ENCODE data around the gene TACSTD2. TPM values are rescaled to one million over a fixed set of nuclear protein-coding genes. Genes with fewer than 3 reads are reported as not detected.
"Not testable (repeated sequence)": the region's sequence is repeated elsewhere in the genome, so short reads cannot be mapped to it uniquely, and the experiment has no call there.

The TACSTD2 gene
- total RNA-seq, 1 donor from 2014 or later = 203 TPM

DNA sequence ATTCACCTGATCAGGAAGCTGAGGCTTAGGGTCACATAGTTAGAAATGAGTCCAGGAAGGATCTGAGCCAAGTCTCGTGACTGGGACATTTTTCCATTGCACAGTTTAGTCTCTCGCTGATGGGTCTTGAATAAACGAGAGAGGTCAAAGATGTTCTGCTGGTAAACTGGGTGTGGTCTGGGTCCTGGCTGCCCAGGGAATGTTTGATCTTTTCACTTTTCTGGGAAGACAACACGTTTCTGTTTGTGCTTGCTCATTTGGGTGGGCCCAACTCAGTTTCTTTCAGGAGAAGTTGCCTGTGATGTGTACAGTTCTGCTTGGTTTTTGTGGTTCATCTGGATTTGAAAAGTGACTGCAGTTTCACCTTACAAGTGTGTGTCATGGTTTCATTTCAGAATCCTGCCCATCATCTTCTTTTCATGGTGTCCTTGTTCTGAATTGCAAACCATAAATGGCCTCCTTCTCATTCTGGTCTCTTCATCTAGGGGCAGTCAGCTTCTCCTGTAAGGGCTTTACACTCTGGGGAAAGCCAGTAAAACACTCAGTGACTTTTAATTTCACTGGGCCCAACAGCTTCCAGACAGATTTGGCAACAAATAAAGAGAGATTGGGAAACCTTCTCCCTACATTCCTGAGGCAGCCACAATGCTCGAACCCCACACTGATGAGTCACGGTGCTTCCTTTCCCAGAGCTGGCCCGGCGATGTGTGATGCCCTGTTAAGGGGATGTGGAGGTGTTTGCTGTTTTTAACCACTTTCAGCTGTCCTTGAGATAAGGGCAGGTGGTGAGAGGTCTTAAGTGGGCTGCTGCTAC lies 7.2 kb upstream of the TACSTD2 start:
- TF ChIP-seq POLR2AphosphoS5 (IDR thresholded peaks at IDR 0.05; ENCODE audit: insufficient read depth in 1 of 2, low read depth in 1 of 2) (peak; percentile 28 to 71), POLR2A (IDR thresholded peaks at IDR 0.05) (no peak)
- TF ChIP-seq, protein P1, sequence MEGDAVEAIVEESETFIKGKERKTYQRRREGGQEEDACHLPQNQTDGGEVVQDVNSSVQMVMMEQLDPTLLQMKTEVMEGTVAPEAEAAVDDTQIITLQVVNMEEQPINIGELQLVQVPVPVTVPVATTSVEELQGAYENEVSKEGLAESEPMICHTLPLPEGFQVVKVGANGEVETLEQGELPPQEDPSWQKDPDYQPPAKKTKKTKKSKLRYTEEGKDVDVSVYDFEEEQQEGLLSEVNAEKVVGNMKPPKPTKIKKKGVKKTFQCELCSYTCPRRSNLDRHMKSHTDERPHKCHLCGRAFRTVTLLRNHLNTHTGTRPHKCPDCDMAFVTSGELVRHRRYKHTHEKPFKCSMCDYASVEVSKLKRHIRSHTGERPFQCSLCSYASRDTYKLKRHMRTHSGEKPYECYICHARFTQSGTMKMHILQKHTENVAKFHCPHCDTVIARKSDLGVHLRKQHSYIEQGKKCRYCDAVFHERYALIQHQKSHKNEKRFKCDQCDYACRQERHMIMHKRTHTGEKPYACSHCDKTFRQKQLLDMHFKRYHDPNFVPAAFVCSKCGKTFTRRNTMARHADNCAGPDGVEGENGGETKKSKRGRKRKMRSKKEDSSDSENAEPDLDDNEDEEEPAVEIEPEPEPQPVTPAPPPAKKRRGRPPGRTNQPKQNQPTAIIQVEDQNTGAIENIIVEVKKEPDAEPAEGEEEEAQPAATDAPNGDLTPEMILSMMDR (IDR thresholded peaks at IDR 0.05) = no peak
- Histone ChIP-seq H3K36me3 (no peaks in the 10 kb centered on the region), H3K27me3 (no peaks in the 10 kb centered on the region), H3K4me3 (no peak overlapping the region), H3K27ac (peak overlapping the region; percentile 83), H3K4me1 (peaks cover 35% of the 10 kb centered on the region), H3K9me3 (no peaks in the 10 kb centered on the region)
- DNase-seq (ENCODE audit: extremely low spot score in 2 of 2) = peak; percentile 61 to 95
- intact Hi-C loops (cut with DNase I) = no loop called here

- no peaks in the 10 kb centered on the region for H3K27me3 ChIP-seq
- intact Hi-C loops (cut with DNase I) = no loop called here
- no peaks in the 10 kb centered on the region for H3K9me3 ChIP-seq
- no peaks in the 10 kb centered on the region for H3K36me3 ChIP-seq
- no peak for DNase-seq (ENCODE audit: extremely low spot score in 2 of 2)
- TF ChIP-seq, protein P1 (IDR thresholded peaks at IDR 0.05) = no peak
- TF ChIP-seq POLR2AphosphoS5 (IDR thresholded peaks at IDR 0.05; ENCODE audit: insufficient read depth in 1 of 2, low read depth in 1 of 2) (no peak), POLR2A (IDR thresholded peaks at IDR 0.05) (no peak)
- peaks cover 35% of the 10 kb centered on the region for H3K4me1 ChIP-seq
- H3K4me3 ChIP-seq = no peak overlapping the region
- peak overlapping the region; percentile 83 for H3K27ac ChIP-seq
Observed at GRCh38 chr1:58583496-58583895, 6.4 kb upstream of the TACSTD2 start.

- H3K4me1 ChIP-seq = peaks cover 47% of the 10 kb centered on the region
- H3K27me3 ChIP-seq; H3K36me3 ChIP-seq; H3K9me3 ChIP-seq; DNase-seq (ENCODE audit: extremely low spot score in 2 of 2); H3K4me3 ChIP-seq; H3K27ac ChIP-seq; intact Hi-C loops (cut with DNase I): not testable (repeated sequence)
Observed at GRCh38 chr1:58582143-58582542, 5.1 kb upstream of the TACSTD2 start.

DNA sequence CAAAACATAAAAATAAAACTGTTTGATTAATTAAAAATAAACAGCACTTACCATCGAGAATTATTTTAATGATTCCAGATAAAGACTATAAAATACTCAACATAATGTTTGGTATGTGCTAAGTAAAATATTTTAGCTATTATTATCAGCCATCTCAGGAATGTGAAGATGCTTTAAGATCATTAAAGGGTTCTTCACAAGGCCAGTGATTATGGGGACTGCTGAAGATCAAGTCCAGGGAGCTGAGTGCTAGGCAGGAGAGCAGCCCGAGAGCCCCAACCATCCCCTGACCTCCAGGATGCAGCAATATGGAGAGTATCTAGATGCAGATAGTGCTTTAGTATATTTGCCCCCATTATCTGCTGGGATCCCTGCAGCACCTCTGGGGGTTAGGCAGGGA lies 4.6 kb upstream of the TACSTD2 start:
- intact Hi-C loops (cut with DNase I) = no loop called here
- no peak for TF ChIP-seq POLR2AphosphoS5 (IDR thresholded peaks at IDR 0.05; ENCODE audit: insufficient read depth in 1 of 2, low read depth in 1 of 2)
- no peak for TF ChIP-seq POLR2A (IDR thresholded peaks at IDR 0.05)
- TF ChIP-seq, protein P1 (IDR thresholded peaks at IDR 0.05) = no peak

DNA sequence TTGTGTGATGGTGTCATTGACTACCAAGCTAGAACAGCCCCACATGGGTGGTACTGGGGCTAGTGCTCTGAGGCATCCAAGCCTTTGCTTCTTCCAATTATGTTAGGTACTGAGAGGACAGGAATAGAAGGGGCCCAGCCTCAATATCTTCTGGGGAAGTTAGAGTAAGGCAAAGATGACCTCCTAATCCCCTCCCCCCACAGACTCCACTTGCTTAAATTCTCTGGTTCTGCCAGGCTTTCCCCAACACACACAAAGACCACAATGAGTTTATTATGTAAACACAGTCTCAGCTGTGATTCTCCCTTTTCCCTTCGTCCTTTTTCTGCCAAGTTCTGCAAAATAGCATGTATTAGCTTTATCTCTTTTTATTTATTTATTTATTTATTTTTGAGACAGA lies 3.1 kb upstream of the TACSTD2 start:
- TF ChIP-seq POLR2AphosphoS5 (IDR thresholded peaks at IDR 0.05; ENCODE audit: insufficient read depth in 1 of 2, low read depth in 1 of 2) (no peak), POLR2A (IDR thresholded peaks at IDR 0.05) (no peak)
- TF ChIP-seq, protein P1 (IDR thresholded peaks at IDR 0.05) = no peak
- DNase-seq (ENCODE audit: extremely low spot score in 2 of 2) = no peak
- Histone ChIP-seq H3K27me3 (no peaks in the 10 kb centered on the region), H3K27ac (no peak overlapping the region), H3K9me3 (no peaks in the 10 kb centered on the region), H3K4me1 (peaks cover 47% of the 10 kb centered on the region), H3K4me3 (no peak overlapping the region), H3K36me3 (no peaks in the 10 kb centered on the region)
- intact Hi-C loops (cut with DNase I) = no loop called here

More for the DNA sequence above, 4.6 kb upstream of the TACSTD2 start:
- peak in 1 of 2 donors; percentile 58 for DNase-seq (ENCODE audit: extremely low spot score in 2 of 2)
- Histone ChIP-seq H3K4me1 (peaks cover 50% of the 10 kb centered on the region), H3K36me3 (no peaks in the 10 kb centered on the region), H3K9me3 (no peaks in the 10 kb centered on the region), H3K27ac (no peak overlapping the region), H3K27me3 (no peaks in the 10 kb centered on the region), H3K4me3 (no peak overlapping the region)
